H1 (cell line): ENCODE measurements around the gene CKAP4.

Source experiments
- BCL11A ChIP-seq, 2 experiments: IDR thresholded peaks; one replicate each; pipeline ENCODE4 v1.6.1; 2011; ENCODE audit warnings: low read depth in 2 of 2, low read length in 2 of 2, mild to moderate bottlenecking in 2 of 2
- CEBPB ChIP-seq: IDR thresholded peaks from 2 replicates; pipeline ENCODE4 v1.6.1; 2012; ENCODE audit warnings: low read depth, low read length
- EGR1 ChIP-seq: IDR thresholded peaks from 2 replicates; pipeline ENCODE4 v1.6.1; 2011; ENCODE audit warnings: low read depth, low read length, borderline replicate concordance
- EP300 ChIP-seq, 2 experiments: IDR thresholded peaks; 1 replicate in 1 of 2; 2 replicates in 1 of 2; pipeline ENCODE4 v1.6.1; 2011 to 2012; ENCODE audit warnings: low read depth in 2 of 2, low read length in 2 of 2, mild to moderate bottlenecking in 2 of 2, borderline replicate concordance in 1 of 2, inconsistent platforms in 1 of 2, moderate library complexity in 1 of 2
- EZH2 ChIP-seq: fragments of 200-600 bp; sonication (generic); IDR thresholded peaks from 2 replicates; pipeline ENCODE4 v1.7.1; 2012; ENCODE audit warnings: low read depth, mild to moderate bottlenecking, moderate library complexity, low read length, inconsistent platforms; ENCODE audit not compliant: severe bottlenecking
- KDM1A ChIP-seq: fragments of 200-600, 300-600 bp; sonication (generic); IDR thresholded peaks from 2 replicates; pipeline ENCODE4 v1.7.1; 2016; ENCODE audit warnings: mild to moderate bottlenecking, low read length, borderline replicate concordance
- MAFK ChIP-seq: IDR thresholded peaks from 2 replicates; pipeline ENCODE4 v1.6.1; 2012; ENCODE audit warnings: low read depth, mild to moderate bottlenecking, improper control_type of control experiment, low read length
- POLR2A ChIP-seq, 2 experiments: IDR thresholded peaks; 1 replicate in 1 of 2; 2 replicates in 1 of 2; pipeline ENCODE4 v1.6.1; 2011; ENCODE audit warnings: low read depth in 2 of 2, low read length in 2 of 2, mild to moderate bottlenecking in 2 of 2; ENCODE audit errors: control extremely low read depth in 1 of 2
- SP2 ChIP-seq: IDR thresholded peaks from 2 replicates; pipeline ENCODE4 v1.6.1; 2012; ENCODE audit warnings: mild to moderate bottlenecking, low read length, inconsistent platforms
- TAF1 ChIP-seq: IDR thresholded peaks from 2 replicates; pipeline ENCODE4 v1.6.1; 2011; ENCODE audit warnings: mild to moderate bottlenecking, low read depth, low read length
- TBP ChIP-seq: IDR thresholded peaks from 2 replicates; pipeline ENCODE4 v1.6.1; 2011; ENCODE audit warnings: low read depth, low read length, improper control_type of control experiment
- TF ChIP-seq, protein P1 (sequence below), 3 experiments: IDR thresholded peaks; 1 replicate in 2 of 3; 2 replicates in 1 of 3; pipeline versions ENCODE4 v1.5.1 to v1.6.1; 2011; ENCODE audit warnings: low read length in 3 of 3, mild to moderate bottlenecking in 3 of 3, inconsistent platforms in 2 of 3, low read depth in 1 of 3, moderate library complexity in 1 of 3; ENCODE audit not compliant: insufficient read depth in 1 of 3; ENCODE audit errors: control extremely low read depth in 1 of 3
- TF ChIP-seq, protein P2 (sequence below): IDR thresholded peaks from 2 replicates; pipeline ENCODE4 v1.6.1; 2012; ENCODE audit warnings: inconsistent platforms

DNA sequence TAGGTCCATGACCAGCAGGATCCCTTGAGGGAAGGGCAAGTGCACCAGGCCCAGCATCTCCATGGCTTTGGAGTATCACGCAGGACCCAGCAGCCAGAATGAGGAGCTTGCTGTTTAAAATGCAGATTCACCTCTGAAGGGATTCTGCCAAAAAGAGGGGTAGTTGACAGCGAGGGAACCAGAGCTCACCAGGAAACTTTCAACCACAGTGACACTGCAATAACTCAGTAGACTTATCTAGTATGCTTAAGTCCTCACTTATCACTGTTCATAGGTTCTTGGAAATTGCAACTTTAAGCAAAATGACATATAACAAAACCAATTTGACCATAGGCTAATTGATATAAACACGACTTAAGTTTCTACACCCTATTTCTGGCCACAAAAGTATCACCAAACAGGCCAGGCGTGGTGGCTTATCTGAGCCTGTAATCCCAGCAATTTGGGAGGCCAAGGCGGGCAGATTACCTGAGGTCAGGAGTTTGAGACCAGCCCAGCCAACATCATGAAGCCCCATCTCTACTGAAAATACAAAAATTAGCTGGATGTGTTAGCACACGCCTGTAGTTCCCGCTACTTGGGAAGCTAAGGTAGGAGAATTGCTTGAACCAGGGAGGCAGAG is 21.4 kb upstream of the CKAP4 start:
- TF ChIP-seq, protein P1, sequence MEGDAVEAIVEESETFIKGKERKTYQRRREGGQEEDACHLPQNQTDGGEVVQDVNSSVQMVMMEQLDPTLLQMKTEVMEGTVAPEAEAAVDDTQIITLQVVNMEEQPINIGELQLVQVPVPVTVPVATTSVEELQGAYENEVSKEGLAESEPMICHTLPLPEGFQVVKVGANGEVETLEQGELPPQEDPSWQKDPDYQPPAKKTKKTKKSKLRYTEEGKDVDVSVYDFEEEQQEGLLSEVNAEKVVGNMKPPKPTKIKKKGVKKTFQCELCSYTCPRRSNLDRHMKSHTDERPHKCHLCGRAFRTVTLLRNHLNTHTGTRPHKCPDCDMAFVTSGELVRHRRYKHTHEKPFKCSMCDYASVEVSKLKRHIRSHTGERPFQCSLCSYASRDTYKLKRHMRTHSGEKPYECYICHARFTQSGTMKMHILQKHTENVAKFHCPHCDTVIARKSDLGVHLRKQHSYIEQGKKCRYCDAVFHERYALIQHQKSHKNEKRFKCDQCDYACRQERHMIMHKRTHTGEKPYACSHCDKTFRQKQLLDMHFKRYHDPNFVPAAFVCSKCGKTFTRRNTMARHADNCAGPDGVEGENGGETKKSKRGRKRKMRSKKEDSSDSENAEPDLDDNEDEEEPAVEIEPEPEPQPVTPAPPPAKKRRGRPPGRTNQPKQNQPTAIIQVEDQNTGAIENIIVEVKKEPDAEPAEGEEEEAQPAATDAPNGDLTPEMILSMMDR (IDR thresholded peaks at IDR 0.05; ENCODE audit: control extremely low read depth in 1 of 3, insufficient read depth in 1 of 3, low read depth in 1 of 3, low read length in 3 of 3) = no peak
- TF ChIP-seq, protein P2, sequence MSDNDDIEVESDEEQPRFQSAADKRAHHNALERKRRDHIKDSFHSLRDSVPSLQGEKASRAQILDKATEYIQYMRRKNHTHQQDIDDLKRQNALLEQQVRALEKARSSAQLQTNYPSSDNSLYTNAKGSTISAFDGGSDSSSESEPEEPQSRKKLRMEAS = no peak
- TF ChIP-seq KDM1A (no peak), SP2 (no peak), MAFK (no peak), EP300 (IDR thresholded peaks at IDR 0.05; ENCODE audit: borderline replicate concordance in 1 of 2, low read depth in 2 of 2, low read length in 2 of 2) (no peak), BCL11A (IDR thresholded peaks at IDR 0.05; ENCODE audit: low read depth in 2 of 2, low read length in 2 of 2) (no peak), EZH2 (no peak), TBP (no peak), CEBPB (no peak), TAF1 (no peak), EGR1 (no peak), POLR2A (IDR thresholded peaks at IDR 0.05; ENCODE audit: control extremely low read depth in 1 of 2, low read depth in 2 of 2, low read length in 2 of 2) (no peak)
